ENCODE measurements around the gene PKIG.
A peak's percentile ranks its signal among the peaks of the same experiment; 100 is the strongest.
"Not testable (repeated sequence)": the region's sequence is repeated elsewhere in the genome, so short reads cannot be mapped to it uniquely, and the experiment has no call there.

PKIG gene

DNA sequence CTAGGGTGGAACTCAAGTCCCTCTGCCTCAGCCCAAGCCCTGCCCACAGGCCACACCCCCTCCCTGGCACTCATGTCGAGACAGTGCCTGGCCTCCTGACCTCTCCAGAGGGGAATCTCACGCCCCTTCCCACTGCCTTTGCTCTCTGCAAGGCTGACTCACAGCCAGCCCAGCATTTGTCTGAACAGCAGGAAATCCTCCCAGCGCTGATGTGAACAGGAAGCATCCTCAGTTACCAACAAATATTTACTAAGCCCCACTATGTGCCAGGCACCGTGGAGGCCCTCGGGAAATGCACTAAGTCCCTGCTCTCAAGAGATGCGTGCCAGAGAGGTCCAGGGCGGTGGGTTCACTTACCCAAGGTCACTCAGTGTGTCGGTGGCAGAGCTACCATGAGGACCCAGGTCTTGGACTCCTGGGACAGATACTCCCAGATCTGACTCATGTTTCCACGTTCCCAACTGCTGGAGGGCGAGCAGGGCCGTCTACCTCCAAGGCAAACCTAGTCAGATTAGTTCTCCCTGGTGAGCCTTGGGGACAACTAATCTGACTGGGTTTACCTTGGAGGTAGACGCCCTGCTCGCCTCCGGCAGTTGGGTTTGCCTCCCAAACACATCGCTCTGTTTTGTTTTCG is 61.3 kb downstream of the PKIG start:
- peak; percentile 15 for DNase-seq

DNA sequence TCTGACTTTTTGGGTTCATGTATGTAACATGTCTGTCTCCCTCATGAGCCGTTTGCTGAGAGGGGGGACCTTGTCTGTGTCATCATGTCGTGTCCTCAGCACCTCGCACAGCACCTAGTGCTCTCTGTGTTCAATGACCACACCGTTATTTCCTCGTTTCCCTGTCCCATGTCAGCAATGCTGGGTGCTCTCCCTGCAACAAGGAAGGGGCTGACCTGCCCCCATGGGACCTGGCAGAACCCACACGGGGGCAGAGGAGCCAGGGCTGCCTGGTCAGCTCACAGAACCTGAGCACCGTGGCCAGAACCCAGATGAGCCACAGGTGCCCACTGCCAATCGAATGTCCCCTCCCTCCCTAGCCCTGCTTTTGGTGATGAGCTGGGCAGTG is 61.8 kb downstream of the PKIG start:
- DNase-seq, result no peak

DNA sequence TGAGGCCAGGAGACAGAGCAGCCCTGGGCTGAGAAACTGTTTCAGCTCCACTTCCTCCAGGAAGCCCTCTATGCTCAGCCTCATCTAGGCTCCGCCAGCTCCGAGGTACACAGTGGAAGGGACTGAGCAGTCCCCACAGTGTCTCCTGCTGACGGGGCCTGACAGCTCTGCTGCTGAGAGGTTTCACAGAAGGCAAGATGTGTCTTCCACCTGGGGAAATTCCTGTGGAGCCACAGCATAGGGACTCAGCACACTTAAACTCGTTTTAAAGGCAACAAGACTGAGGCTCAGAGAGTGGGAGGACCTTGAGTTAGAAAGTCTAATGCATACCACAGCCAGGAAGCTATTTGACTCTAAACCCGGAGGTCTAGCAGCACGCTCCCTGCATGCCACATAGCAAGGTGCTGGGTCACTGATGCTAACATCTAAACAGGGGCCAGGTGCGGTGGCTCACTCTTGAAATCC is 62.3 kb downstream of the PKIG start:
- no peak for DNase-seq

DNA sequence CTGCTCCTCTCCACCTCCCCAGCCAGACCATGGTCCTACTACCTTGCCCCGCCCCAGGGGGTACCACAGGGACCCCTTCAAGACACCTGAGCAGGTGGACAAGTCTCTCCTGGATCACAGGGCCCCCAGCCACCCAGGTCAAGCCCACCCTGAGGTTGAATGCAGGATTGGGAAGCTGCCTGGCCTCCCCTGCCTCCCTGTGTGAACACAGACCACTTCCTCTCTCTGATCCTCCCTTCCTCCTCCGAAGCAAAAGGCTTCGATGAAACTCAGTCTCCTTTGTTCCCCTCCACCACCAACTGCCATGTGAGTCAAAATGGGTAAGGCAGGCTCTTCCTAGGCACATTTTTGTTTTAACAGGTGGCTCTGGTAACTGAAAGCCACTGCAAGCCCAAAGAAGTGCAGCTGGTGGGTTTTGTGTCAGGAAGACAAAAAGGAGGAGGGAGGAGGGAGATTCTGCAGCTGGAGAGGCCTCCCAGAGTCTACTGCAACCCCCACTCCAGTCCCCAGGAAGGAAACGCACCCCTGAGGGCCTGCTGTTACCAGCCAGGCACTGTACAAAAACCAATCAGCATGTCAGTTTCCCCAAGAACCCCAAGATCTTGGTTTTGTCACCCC is 63.8 kb downstream of the PKIG start:
- DNase-seq, result no peak

DNA sequence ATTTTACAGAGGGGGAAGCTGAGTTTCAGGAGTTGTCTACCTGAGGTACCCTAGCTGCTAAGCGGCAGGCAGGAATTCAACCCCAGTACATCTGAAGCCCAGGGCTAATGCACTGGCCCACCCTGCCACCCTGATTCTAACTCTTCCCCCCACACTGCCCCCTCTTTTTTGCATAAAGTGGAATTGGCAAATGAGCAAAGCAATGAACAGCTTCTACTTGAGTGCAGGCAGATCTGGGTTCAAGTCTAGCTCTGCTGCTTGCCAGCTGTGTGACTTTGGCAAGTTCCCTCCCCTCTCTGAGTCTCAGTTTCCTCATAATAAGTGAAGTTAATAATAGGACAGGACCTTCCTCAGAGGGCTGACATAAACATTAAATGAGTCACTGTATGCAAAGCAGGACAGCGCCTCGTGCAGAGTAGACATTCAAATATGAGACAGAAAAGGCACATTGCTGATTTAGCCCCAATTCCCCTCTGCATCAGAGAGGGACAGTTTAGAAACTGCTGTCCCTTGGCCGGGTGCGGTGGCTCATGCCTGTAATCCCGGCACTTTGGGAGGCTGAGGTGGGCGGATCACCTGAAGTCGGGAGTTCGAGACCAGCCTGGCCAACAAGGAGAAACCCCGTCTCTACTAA is 64.4 kb downstream of the PKIG start:
- DNase-seq, result no peak

DNA sequence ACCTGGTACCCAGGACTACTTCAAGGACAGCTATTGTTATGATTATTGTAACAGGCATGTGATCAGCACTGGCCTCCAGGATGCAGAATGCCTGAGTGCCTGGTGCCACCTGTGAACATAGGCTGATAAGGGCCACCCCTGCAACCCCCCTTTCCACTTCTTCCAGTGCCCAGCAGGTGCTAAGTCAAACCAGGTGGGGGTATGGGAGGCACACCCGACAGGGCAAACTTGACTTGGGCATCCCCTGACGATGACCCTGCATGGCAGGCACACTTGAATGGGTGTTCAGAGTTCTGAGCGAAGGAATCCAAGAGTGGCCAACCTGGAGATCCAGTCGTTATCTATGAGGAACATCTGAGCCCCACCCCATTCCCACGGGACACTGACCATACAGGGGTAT is 65.7 kb downstream of the PKIG start:
- no peak for DNase-seq

DNA sequence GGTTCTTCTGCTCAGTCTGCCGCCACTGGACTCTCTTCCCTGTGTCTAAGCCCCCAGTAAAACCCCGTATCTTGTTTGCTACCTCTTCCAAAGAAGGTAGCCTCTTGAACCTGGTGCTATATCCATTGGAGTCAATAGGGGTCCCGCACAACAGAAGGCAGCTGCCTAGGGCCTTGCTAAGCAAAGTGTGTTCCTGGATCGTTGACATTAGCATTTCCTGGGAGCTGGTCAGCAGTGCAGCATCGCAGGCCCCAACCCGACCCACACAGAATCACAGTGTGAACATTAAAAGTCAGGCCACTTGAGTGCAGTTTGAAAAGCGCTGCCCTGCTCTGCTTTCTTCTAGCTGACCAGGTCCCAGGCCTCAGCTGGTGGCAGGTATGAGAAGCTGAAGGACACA is 66.2 kb downstream of the PKIG start:
- DNase-seq, result no peak

DNA sequence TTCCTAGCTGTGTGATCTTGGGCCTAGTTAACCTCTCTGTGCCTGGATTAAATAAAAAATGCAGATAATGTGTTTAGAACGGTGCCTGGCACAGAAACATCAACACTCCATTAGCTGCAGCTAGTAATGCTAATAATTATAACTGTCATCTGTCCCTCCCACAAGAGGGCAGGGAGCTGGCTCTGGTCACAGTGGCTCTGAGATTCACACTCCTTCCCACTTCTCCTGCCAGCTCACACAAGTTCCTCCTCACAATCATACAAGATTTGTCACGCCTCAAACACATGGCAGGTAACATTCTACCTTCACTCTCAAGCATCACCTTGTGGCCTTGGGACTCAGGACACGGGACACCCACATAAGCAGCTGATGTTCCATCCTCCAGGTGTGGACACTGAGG is 66.7 kb downstream of the PKIG start:
- DNase-seq, result no peak

DNA sequence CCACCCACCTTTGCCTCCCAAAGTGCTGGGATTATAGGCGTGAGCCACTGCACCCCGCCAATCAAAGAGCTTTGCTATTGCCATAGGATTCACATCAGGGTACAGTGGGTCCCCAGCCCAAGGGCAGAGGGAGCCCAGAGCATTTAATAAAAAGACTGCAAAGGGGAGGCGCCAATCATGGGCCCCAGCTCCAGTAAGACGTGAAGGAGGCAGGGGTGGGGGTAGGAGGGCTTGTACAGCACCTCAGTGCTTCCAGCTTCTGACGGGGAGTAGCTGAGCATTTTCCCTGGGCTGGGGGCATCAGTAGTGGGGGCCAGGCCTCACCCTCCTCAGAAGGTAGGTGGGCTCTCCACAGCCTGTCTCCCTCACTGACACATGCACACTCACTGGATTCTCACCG is 67.6 kb downstream of the PKIG start:
- no peak for DNase-seq

DNA sequence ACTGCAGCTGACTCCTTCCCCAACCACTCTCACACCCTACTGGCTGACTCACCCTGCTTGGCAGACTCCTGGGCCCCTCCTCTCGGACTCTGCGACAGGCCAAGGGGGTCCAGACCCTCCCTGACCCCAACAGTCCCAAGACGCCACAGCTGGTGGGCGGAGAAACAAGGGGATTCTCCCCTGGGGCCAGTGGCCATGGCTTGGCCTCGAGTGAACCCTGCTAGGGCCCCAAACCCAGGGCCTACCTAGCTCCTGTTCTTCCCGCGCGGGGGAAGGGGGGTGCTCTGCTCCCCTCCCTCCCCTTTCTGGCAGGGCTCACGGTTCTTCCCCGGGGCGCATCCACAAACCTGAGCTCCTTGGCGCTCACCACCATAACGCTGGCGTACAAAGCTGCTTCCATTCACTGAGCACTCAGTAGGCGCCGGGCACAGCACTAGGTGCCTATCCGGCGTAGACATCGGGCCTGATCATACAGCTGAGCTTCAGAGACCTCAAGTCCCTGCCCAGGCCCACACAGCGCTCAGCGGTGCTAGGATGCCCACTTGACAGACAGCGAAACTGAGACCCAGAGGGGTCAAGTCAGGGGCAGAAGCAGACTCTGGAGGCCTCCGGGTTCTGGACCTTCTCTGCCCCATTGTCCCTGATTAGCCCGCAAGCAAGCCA is 68.5 kb downstream of the PKIG start:
- DNase-seq, result no peak

DNA sequence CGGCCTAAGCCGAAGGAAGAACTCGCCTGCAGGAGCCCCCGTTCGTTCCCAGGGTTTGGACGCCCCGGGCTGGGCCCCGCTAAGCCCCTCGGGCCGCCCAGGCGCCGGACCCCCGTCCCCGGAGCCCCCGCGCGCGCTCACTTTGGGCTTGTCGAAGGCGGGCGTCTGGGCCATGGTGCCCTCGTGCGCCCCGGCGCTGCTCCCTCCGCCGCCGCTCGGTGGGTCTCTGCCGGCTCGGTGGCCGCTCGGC is 69.0 kb downstream of the PKIG start:
- no peak for DNase-seq

DNA sequence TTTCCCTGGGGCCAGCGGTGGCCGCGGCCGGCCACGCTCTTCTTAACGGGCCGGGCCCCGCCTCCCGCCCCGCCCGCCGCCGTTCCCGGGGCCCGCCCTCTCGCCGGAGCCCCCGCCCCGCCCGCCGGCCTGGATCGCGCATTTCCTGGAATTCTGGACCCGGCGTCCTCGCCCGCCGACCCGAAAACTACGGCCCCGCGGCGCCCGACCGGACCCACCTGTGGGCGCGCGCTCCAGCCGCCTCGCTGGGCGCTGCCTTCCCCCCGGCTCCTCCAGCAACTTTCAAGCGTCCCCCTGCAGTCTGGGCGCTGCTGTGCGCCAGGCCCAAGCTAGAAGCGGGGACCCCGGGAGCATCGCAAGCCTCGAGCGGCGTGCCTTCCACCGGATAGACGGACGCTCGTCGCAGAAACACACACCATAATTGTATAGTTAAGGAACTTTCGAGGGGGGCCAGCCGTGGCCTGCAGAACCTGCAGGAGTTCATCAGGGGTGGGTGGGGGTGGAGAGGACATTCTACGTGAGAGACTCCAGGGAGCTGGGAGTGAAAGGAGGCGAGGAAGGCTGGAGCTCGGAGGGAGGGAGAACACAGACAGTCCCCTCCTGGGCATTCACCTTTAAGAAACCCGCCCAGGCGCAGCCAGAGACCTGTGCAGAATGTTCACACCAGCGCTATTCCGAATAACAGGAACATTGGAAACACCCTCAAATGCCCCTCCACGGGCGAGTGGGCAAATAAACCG is 69.5 kb downstream of the PKIG start, which contains the start of gene ADA:
ADA (minus strand) TSS at position 16 of the 740 bp plus-strand sequence. CDS start 92 bp downstream, outside the sequence.
- DNase-seq, result peak; percentile 35

DNA sequence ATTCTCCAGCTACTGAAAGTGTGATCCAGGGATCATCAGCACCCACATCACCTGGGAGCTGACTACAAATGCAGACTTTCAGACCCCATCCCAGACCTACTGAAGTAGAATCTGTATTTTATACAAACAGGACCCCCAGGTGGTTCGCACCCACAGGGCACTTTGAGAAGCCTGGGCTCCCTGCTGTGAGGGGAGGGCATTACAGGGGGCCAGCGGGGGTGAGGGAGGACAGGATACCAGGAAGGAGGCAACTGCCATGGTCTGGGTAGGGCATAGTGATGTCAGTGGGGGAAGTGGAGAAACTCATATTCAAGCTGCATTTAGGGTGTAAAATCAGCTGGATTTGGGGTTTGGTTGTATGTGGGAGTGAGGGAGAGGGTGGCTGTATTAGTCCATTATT is 71.2 kb downstream of the PKIG start:
- no peak for DNase-seq

DNA sequence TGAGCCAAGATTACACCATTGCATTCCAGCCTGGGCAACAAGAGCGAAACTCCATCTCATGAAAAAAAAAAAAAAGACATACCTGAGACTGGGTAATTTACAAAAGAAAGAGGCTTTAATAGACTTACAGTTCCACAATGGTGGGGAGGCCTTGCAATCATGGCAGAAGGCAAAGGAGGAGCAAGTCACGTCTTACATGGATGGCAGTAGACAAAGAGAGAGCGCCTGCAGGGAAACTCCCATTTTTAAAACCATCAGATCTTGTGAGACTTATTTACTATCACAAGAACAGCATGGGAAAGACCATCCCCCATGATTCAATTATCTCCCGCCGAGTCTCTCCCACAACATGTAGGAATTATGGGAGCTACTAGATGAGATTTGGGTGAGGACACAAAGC is 71.8 kb downstream of the PKIG start:
- not testable (repeated sequence) for DNase-seq

DNA sequence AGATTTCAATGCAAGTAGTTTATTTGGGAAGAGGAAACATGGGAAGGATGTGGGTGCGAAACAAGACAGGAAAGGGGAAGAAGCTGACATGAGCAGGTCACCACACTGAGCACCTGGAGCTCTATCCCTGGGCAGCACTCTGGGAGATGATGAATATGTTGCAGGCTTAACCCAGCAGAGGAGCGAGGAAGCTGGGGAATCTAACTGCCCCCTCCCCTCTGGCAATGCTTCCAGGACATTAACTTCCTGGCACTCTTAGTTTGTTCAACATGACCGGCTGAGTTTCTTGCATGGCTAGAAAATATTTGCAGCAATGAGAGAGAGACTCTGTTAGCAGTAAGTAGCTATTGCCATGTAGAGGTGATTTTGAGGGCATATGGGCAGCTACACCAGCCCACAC is 74.1 kb downstream of the PKIG start:
- no peak for DNase-seq

DNA sequence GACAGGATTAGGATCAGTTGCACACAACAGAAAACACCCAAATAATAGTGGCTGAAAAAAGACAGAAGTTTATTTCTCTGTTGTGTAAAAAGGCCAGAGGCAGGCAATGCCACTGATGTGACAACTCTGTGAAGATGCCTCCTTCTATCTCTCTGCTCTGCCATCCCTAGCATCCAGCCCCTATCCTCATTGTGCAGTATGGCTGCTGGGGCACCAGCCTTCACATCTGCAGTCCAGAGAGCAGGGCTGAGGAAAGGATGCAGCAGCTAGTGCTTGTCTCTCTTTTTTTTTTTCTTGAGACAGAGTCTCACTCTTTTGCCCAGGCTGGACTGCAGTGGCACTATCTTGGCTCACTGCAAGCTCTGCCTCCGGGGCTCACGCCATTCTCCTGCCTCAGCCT is 75.5 kb downstream of the PKIG start:
- DNase-seq, result no peak

DNA sequence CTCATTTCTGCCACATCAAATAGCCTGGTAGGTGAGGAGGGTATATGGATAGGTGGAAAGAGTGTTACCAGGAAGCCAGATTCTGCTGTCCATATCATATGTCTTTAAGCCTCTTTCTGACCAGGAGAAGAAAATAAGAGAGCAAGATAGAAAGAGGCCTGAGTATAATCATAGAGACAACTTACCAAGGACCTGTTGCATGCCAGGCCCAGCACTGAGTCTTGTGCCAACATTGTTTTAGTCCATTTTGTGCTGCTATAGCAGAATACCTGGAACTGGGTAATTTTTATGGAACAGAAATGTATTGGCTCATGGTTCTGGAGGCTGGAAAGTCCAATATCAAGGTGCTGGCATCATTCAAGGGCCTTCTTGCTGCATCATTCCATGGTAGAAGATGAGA is 76.4 kb downstream of the PKIG start:
- no peak for DNase-seq

DNA sequence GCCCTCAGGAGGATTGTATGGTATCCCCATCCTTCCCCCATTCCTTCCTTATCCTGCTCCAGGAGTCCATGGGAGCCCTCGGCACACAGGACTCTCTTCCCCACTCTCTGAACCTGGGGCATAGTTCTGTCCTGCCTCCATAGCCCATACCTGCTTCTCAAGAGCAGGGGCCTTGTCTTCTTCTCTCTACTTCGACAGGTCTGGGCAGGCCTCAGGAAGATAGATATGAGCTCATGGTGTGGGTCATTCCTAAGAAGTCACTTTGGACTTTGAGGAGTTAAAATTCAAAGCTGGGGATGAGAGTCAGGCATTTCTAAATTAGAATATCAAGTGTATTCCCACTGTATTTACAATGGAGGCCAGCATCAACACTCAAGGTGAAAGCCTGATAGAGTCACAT is 77.6 kb downstream of the PKIG start:
- DNase-seq, result no peak

DNA sequence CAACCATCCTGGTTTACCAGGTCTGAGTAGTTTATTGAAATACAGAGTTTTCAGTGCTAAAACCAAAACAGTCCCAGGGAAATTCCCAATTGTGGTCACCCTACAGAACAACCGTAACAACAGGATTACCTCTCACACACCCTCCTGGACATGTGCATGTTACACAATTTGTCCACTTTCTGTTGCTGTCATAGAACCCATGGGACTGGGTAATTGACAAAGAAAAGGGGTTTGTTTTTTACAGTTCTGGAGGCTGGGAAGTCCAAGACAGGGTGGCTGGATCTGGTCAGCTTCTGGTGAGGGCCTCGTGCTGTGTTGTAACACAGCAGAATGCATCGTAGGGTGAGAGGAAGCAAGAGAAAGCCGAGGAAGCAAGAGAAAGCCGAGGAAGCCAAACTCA is 78.2 kb downstream of the PKIG start:
- DNase-seq, result no peak

DNA sequence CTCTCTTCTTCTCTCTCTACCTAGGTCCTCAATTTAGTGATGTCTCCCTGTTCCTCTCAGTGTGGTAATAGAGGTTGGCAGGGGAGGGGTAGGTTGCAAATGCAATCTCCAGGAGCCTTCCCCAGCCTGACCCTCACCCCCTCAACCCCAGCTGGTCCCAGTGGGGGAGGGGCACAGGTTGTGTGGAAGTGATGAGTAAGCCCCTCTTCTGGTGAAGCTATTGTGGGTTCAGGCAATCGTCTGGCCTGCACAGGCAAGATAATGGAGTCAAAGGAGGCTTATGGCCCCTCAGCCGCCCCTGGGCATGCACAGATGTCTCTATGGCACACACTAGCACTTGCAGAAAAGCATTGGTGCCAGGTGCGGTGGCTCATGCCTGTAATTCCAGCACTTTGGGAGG is 79.9 kb downstream of the PKIG start:
- no peak for DNase-seq

DNA sequence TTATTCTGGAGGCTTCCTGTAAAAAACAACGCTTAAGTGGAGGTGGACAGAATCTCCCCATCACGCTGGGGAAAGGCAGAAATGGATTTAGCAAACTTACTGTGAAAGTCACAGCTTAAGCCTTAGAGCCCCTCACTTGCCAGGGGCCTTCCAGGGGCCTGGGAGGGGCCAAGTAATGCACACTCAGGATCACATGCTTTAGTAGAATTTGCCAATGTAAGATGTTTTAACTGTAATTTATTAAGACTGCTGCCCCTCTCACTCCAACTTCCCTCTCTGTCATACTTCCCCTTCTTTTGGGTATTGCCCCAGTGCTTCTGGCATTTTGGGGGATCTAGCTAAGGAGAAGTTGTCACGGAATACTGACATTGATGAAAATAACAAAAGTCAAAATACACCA is 81.8 kb downstream of the PKIG start:
- DNase-seq, result no peak

DNA sequence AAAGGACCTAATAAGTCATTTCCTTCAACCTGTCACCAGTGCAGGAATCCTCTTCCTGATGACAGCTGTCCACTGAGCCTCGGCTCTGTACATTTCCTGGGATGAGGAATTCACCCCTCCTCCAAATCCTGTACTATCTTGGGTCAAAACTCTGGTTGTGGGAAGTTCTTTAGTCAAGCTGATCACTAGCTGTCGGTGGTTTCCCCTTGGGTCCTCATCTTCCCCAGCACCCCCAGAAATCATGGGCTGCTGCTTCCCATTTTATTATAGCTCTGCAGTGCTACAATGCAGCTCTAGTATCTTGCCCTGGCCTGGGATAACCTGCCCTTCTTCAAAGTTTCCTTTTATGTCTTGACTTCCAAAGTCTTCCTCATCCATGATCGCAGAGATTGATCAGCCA is 83.7 kb downstream of the PKIG start:
- DNase-seq, result no peak

All from effector CD8-positive, alpha-beta T cell (primary cell).